H9 (cell line): ENCODE data around the gene LRFN2. TPM values are rescaled to one million over a fixed set of nuclear protein-coding genes. Genes with fewer than 3 reads are reported as not detected.

ENCODE experiments used
- DNase-seq: peaks from one replicate; pipeline ENCODE4 v3.0.0-alpha.2; 2017
- H2AFZ ChIP-seq: one replicate; pipeline ENCODE4 v1.6.1; 2013; ENCODE audit warnings: mild to moderate bottlenecking, low read length, control low read depth, moderate library complexity
- H2AK5ac ChIP-seq: 2 replicates; pipeline ENCODE4 v1.6.1; 2013; ENCODE audit warnings: low read length, control low read depth, mixed read lengths; ENCODE audit not compliant: insufficient read length
- H2BK120ac ChIP-seq: one replicate; pipeline ENCODE4 v1.6.1; 2013; ENCODE audit warnings: low read depth, mild to moderate bottlenecking, low read length, control low read depth, inconsistent platforms; ENCODE audit not compliant: poor library complexity, severe bottlenecking
- H2BK12ac ChIP-seq: 2 replicates; pipeline ENCODE4 v1.6.1; 2013; ENCODE audit warnings: low read length, control low read depth, mixed read lengths, low read depth; ENCODE audit not compliant: insufficient read length
- H2BK15ac ChIP-seq: 2 replicates; pipeline ENCODE4 v1.6.1; 2013; ENCODE audit warnings: low read depth, low read length, control low read depth
- H2BK20ac ChIP-seq: one replicate; pipeline ENCODE4 v1.6.1; 2013; ENCODE audit warnings: low read depth, mild to moderate bottlenecking, low read length, control low read depth, inconsistent platforms; ENCODE audit not compliant: poor library complexity, severe bottlenecking
- H2BK5ac ChIP-seq: 2 replicates; pipeline ENCODE4 v1.6.1; 2013; ENCODE audit warnings: low read length, control low read depth, mixed read lengths; ENCODE audit not compliant: insufficient read length
- H3K14ac ChIP-seq: 2 replicates; pipeline ENCODE4 v1.6.1; 2013; ENCODE audit warnings: low read length, control low read depth; ENCODE audit not compliant: insufficient read depth
- H3K18ac ChIP-seq: 2 replicates; pipeline ENCODE4 v1.6.1; 2013; ENCODE audit warnings: low read depth, mild to moderate bottlenecking, mixed read lengths, low read length, control low read depth; ENCODE audit not compliant: insufficient read length
- H3K23ac ChIP-seq: 2 replicates; pipeline ENCODE4 v1.6.1; 2013; ENCODE audit warnings: low read length, control low read depth, mixed read lengths, low read depth; ENCODE audit not compliant: insufficient read length
- H3K23me2 ChIP-seq: 2 replicates; pipeline ENCODE4 v1.6.1; 2013; ENCODE audit warnings: low read depth, mild to moderate bottlenecking, mixed read lengths, low read length, control low read depth; ENCODE audit not compliant: insufficient read length, poor library complexity, severe bottlenecking
- H3K27ac ChIP-seq: 2 replicates; pipeline ENCODE4 v1.5.1; 2013; ENCODE audit warnings: low read length, control low read depth, mixed read lengths, low read depth; ENCODE audit not compliant: insufficient read length
- H3K27me3 ChIP-seq: 2 replicates; pipeline ENCODE4 v1.6.1; 2013; ENCODE audit warnings: low read length, control low read depth, inconsistent platforms; ENCODE audit not compliant: insufficient read depth
- H3K4ac ChIP-seq: 2 replicates; pipeline ENCODE4 v1.6.1; 2013; ENCODE audit warnings: low read depth, mild to moderate bottlenecking, control low read depth, inconsistent platforms, low read length, moderate library complexity
- H3K4me1 ChIP-seq: 2 replicates; pipeline ENCODE4 v1.6.1; 2013; ENCODE audit warnings: low read length, control low read depth, inconsistent platforms; ENCODE audit not compliant: insufficient read depth
- H3K4me2 ChIP-seq: 2 replicates; pipeline ENCODE4 v1.6.1; 2013; ENCODE audit warnings: low read length, control low read depth, mixed read lengths; ENCODE audit not compliant: insufficient read length, insufficient read depth
- H3K56ac ChIP-seq: 2 replicates; pipeline ENCODE4 v1.6.1; 2013; ENCODE audit warnings: low read depth, mild to moderate bottlenecking, mixed read lengths, low read length, control low read depth; ENCODE audit not compliant: insufficient read length
- H3K79me1 ChIP-seq: 2 replicates; pipeline ENCODE4 v1.6.1; 2013; ENCODE audit warnings: low read depth, mild to moderate bottlenecking, moderate library complexity, low read length, control low read depth, inconsistent platforms; ENCODE audit not compliant: insufficient read depth, poor library complexity, severe bottlenecking
- H3K79me2 ChIP-seq: 2 replicates; pipeline ENCODE4 v1.6.1; 2013; ENCODE audit warnings: low read length, control low read depth, inconsistent platforms; ENCODE audit not compliant: insufficient read depth
- H3K9ac ChIP-seq: 2 replicates; pipeline ENCODE4 v1.6.1; 2013; ENCODE audit warnings: low read length, control low read depth, mixed read lengths; ENCODE audit not compliant: insufficient read length; ENCODE audit errors: extremely low read depth
- H3K9me3 ChIP-seq: one replicate; pipeline ENCODE4 v1.6.1; 2013; ENCODE audit warnings: low read depth, low read length, inconsistent platforms; ENCODE audit not compliant: control insufficient read depth
- H3T11ph ChIP-seq: one replicate; pipeline ENCODE4 v1.6.1; 2013; ENCODE audit warnings: mild to moderate bottlenecking, low read length, control low read depth, inconsistent platforms
- H4K20me1 ChIP-seq: one replicate; pipeline ENCODE4 v1.6.1; 2013; ENCODE audit not compliant: control insufficient read depth, insufficient read length, insufficient read depth
- H4K5ac ChIP-seq: 2 replicates; pipeline ENCODE4 v1.6.1; 2013; ENCODE audit warnings: low read depth, mild to moderate bottlenecking, mixed read lengths, low read length, control low read depth; ENCODE audit not compliant: insufficient read length
- H4K8ac ChIP-seq: replicated peaks from 2 replicates; pipeline ENCODE4 v1.6.1; 2013; ENCODE audit warnings: low read length, control low read depth, mixed read lengths, low read depth; ENCODE audit not compliant: insufficient read length
- H4K91ac ChIP-seq: 2 replicates; pipeline ENCODE4 v1.6.1; 2013; ENCODE audit warnings: low read depth, mild to moderate bottlenecking, moderate library complexity, mixed read lengths, low read length, control low read depth; ENCODE audit not compliant: insufficient read length
- H3K27ac Mint-ChIP-seq, 3 experiments: 2 replicates in 2 of 3; 3 replicates in 1 of 3; pipeline ENCODE4 v1.8.0; 2020 to 2021; ENCODE audit warnings: mixed read lengths in 3 of 3, mild to moderate bottlenecking in 1 of 3, moderate library complexity in 1 of 3
- H3K27me3 Mint-ChIP-seq: 2 replicates; pipeline ENCODE4 v1.8.0; 2021; ENCODE audit warnings: low read depth, mild to moderate bottlenecking, moderate library complexity, mixed read lengths
- H3K36me3 Mint-ChIP-seq, 3 experiments: 2 replicates in 2 of 3; 3 replicates in 1 of 3; pipeline ENCODE4 v1.8.0; 2020 to 2021; ENCODE audit warnings: low read depth in 3 of 3, mixed read lengths in 3 of 3; ENCODE audit not compliant: insufficient read depth in 1 of 3
- H3K4me1 Mint-ChIP-seq, 2 experiments: 2 replicates each; pipeline ENCODE4 v1.8.0; 2020; ENCODE audit warnings: mixed read lengths in 2 of 2
- H3K4me3 Mint-ChIP-seq, 2 experiments: 2 replicates in 1 of 2; 3 replicates in 1 of 2; pipeline ENCODE4 v1.8.0; 2020 to 2021; ENCODE audit warnings: mild to moderate bottlenecking in 2 of 2, mixed read lengths in 2 of 2, moderate library complexity in 1 of 2
- H3K9me3 Mint-ChIP-seq, 2 experiments: 2 replicates in 1 of 2; 3 replicates in 1 of 2; pipeline ENCODE4 v1.8.0; 2020; ENCODE audit warnings: mild to moderate bottlenecking in 2 of 2, mixed read lengths in 2 of 2, moderate library complexity in 1 of 2
- WGBS: extraction: QIAGEN DNeasy Blood & Tissue Kit; methylation state at CpG from one replicate; pipeline ENCODE4 v1.1.7; 2013; ENCODE audit warnings: missing lambda C conversion rate, low lambda C conversion rate, mixed read lengths; ENCODE audit not compliant: insufficient read length; ENCODE audit errors: extremely low coverage; 5-methylcytosine and 5-hydroxymethylcytosine counted together
- total RNA-seq: library from RNA; stranded (reverse); gene quantifications from 2 replicates; pipeline ENCODE4 v1.2.1, GENCODE V29; 2021
- TF ChIP-seq, protein P1 (sequence below): fragments of 200-600 bp; sonication (generic); conservative IDR thresholded peaks from 3 replicates; pipeline ENCODE4 v1.8.0; 2021; ENCODE audit warnings: antibody characterized with exemption, mild to moderate bottlenecking

Gene LRFN2
- total RNA-seq, 1 experiment from 2014 or later, result 0.11 TPM

GRCh38 chr6:40543146-40543545, 44.0 kb downstream of the LRFN2 start:
- Histone ChIP-seq H3K9me3 (no peaks in the 10 kb centered on the region), H3T11ph (no peak overlapping the region), H3K79me1 (no peaks in the 10 kb centered on the region), H4K5ac (no peak overlapping the region), H2BK15ac (no peak overlapping the region), H2BK12ac (no peak overlapping the region), H2AFZ (no peak overlapping the region), H2AK5ac (no peak overlapping the region), H4K8ac (no peak overlapping the region), H2BK120ac (no peak overlapping the region), H3K4ac (no peak overlapping the region), H3K14ac (no peak overlapping the region), H3K4me1 (peaks cover 2% of the 10 kb centered on the region; the same call in 1 of the 2 replicates), H4K20me1 (no peaks in the 10 kb centered on the region), H2BK5ac (no peak overlapping the region), H3K23me2 (no peaks in the 10 kb centered on the region), H3K9ac (no peak overlapping the region), H3K27me3 (no peaks in the 10 kb centered on the region), H3K4me2 (no peak overlapping the region), H3K23ac (no peak overlapping the region), H3K27ac (no peak overlapping the region), H2BK20ac (no peak overlapping the region), H4K91ac (no peak overlapping the region), H3K18ac (no peak overlapping the region), H3K79me2 (no peaks in the 10 kb centered on the region), H3K56ac (no peak overlapping the region)
- TF ChIP-seq, protein P1, sequence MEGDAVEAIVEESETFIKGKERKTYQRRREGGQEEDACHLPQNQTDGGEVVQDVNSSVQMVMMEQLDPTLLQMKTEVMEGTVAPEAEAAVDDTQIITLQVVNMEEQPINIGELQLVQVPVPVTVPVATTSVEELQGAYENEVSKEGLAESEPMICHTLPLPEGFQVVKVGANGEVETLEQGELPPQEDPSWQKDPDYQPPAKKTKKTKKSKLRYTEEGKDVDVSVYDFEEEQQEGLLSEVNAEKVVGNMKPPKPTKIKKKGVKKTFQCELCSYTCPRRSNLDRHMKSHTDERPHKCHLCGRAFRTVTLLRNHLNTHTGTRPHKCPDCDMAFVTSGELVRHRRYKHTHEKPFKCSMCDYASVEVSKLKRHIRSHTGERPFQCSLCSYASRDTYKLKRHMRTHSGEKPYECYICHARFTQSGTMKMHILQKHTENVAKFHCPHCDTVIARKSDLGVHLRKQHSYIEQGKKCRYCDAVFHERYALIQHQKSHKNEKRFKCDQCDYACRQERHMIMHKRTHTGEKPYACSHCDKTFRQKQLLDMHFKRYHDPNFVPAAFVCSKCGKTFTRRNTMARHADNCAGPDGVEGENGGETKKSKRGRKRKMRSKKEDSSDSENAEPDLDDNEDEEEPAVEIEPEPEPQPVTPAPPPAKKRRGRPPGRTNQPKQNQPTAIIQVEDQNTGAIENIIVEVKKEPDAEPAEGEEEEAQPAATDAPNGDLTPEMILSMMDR, result no peak
- H3K27ac Mint-ChIP-seq, result no peak overlapping the region
- peaks cover 50 to 69% of the 10 kb centered on the region in 2 experiments for H3K4me1 Mint-ChIP-seq
- H3K4me3 Mint-ChIP-seq, result no peak overlapping the region
- H3K27me3 Mint-ChIP-seq, result peaks cover 8% of the 10 kb centered on the region
- WGBS, result no CpG with 5 or more reads among the region's 5 CpGs
- no peaks in the 10 kb centered on the region for H3K36me3 Mint-ChIP-seq
- H3K9me3 Mint-ChIP-seq, result no peaks in the 10 kb centered on the region
- DNase-seq, result no peak
